Bronchial epithelial cell (primary cell): Measurements from ENCODE around the gene SOST. TPM values are rescaled to one million over a fixed set of nuclear protein-coding genes. Genes with fewer than 3 reads are reported as not detected.

Source experiments
- DNase-seq: peaks from one replicate; pipeline ENCODE4 v3.0.0-alpha.2; 2010; ENCODE audit warnings: low read depth
- FAIRE-seq: peaks from 2 replicates; lab custom pipeline; 2011; peaks lifted over from hg19 to GRCh38; lab: Jason Lieb, UNC
- H3K27me3 ChIP-seq: 2 replicates; pipeline ENCODE4 v1.5.1; 2011; ENCODE audit warnings: low read length; ENCODE audit not compliant: control insufficient read depth, insufficient read depth
- H3K36me3 ChIP-seq: 2 replicates; pipeline ENCODE4 v1.5.1; 2011; ENCODE audit warnings: low read length; ENCODE audit not compliant: control insufficient read depth, insufficient read depth
- H3K4me3 ChIP-seq: 2 replicates; pipeline ENCODE4 v1.5.1; 2011; ENCODE audit warnings: mild to moderate bottlenecking, low read depth, low read length, control low read depth
- CTCF ChIP-seq: IDR thresholded peaks from 2 replicates; pipeline ENCODE4 v1.5.1; 2011; ENCODE audit warnings: mild to moderate bottlenecking, moderate library complexity, low read length, control low read depth, inconsistent platforms; ENCODE audit not compliant: insufficient read depth, severe bottlenecking
- total RNA-seq: library from RNA; depleted of rRNA; stranded (reverse); fragments of >200 nt; gene quantifications from 2 replicates; pipeline ENCODE4 v1.2.1, GENCODE V29; 2014

Gene SOST
- total RNA-seq, 1 donor from 2014 or later: not detected

DNA sequence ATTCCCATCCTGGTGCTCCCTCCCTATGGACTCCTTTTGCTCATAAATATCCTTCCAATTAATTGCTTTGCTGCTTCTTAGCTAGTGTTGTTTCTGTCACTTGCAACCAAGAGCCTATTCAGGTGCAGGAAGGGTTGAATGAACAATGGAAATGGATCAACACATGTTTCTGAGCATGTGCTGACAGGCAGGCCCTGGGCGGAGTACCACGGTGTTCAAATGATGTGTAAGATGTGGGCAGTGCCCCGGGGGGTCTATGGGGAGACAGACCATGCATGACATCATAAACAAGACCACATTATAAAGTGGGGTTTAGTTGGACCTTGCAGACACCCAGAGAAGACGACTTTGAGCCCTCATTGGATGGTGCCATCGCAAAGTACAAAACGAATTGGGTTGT lies 48.5 kb downstream of the SOST start:
- peak; percentile 18 for FAIRE-seq
- no peak overlapping the region for H3K4me3 ChIP-seq
- DNase-seq: peak; percentile 41
- no peak for TF ChIP-seq CTCF
- H3K27me3 ChIP-seq: no peaks in the 10 kb centered on the region
- no peaks in the 10 kb centered on the region for H3K36me3 ChIP-seq

- no peaks in the 10 kb centered on the region for H3K36me3 ChIP-seq
- DNase-seq (no peak), FAIRE-seq (no peak)
- no peak for TF ChIP-seq CTCF
- no peak overlapping the region for H3K4me3 ChIP-seq
- H3K27me3 ChIP-seq: no peaks in the 10 kb centered on the region
Observed at GRCh38 chr17:43709210-43709609, 49.4 kb downstream of the SOST start.

- DNase-seq (no peak), FAIRE-seq (no peak)
- no peaks in the 10 kb centered on the region for H3K36me3 ChIP-seq
- no peak for TF ChIP-seq CTCF
- H3K27me3 ChIP-seq: no peaks in the 10 kb centered on the region
- no peak overlapping the region for H3K4me3 ChIP-seq
Observed at GRCh38 chr17:43707184-43707583, 51.4 kb downstream of the SOST start.

GRCh38 chr17:43706235-43706634 lies 52.4 kb downstream of the SOST start:
- TF ChIP-seq CTCF: no peak
- Histone ChIP-seq H3K36me3 (no peaks in the 10 kb centered on the region), H3K27me3 (no peaks in the 10 kb centered on the region), H3K4me3 (no peak overlapping the region)
- DNase-seq (no peak), FAIRE-seq (no peak)

Other genes with a start within 250 kb of the SOST start
- gene ETV4, start 212.5 kb downstream of the SOST start, total RNA-seq: 1.4 and 3.2 TPM in 2 replicates
- gene MEOX1, start 96.9 kb downstream of the SOST start, total RNA-seq: not detected in 2 replicates
- gene DUSP3, start 20.2 kb upstream of the SOST start, total RNA-seq: 36.9 and 37.8 TPM in 2 replicates
- not detected in 2 replicates for gene CFAP97D1, start 21.6 kb upstream of the SOST start, total RNA-seq
- gene MPP3, start 74.4 kb upstream of the SOST start, total RNA-seq: 7.2 and 9.7 TPM in 2 replicates
- gene CD300LG, start 88.4 kb upstream of the SOST start, total RNA-seq: not detected in 2 replicates
- gene MPP2, start 148.7 kb upstream of the SOST start, total RNA-seq: 0.13 and 0.26 TPM in 2 replicates
- not detected in 2 replicates for gene PPY, start 183.7 kb upstream of the SOST start, total RNA-seq
- 0.26 and 0.79 TPM in 2 replicates for gene PYY, start 195.1 kb upstream of the SOST start, total RNA-seq
- 17.8 and 25.3 TPM in 2 replicates for gene NAGS, start 245.8 kb upstream of the SOST start, total RNA-seq